A673 (cell line): Measurements from ENCODE around the gene FAM83G.
"Not testable (repeated sequence)": the region's sequence is repeated elsewhere in the genome, so short reads cannot be mapped to it uniquely, and the experiment has no call there.

Experiments used
- CTCF ChIP-seq: fragments of 300-800, 200-600 bp; sonication (generic); conservative IDR thresholded peaks from 2 replicates; pipeline ENCODE4 v1.5.1; 2017; ENCODE audit warnings: low read depth, mild to moderate bottlenecking, antibody characterized with exemption, low read length, moderate library complexity, mixed read lengths
- EZH2 ChIP-seq: fragments of 200-600 bp; sonication (generic); IDR thresholded peaks from 2 replicates; pipeline ENCODE4 v1.6.1; 2017; ENCODE audit warnings: borderline replicate concordance, low read depth, mild to moderate bottlenecking, mixed read lengths, antibody characterized with exemption, low read length; ENCODE audit not compliant: poor library complexity, severe bottlenecking

GRCh38 chr17:18922596-18922995, 82.0 kb downstream of the FAM83G start:
- TF ChIP-seq CTCF, EZH2: not testable (repeated sequence)
